Heart left ventricle (tissue), 16 donors: Measurements from ENCODE around the gene NFATC2IP. TPM values are rescaled to one million over a fixed set of nuclear protein-coding genes. Genes with fewer than 3 reads are reported as not detected.
A peak's percentile ranks its signal among the peaks of the same experiment; 100 is the strongest.

ENCODE experiments used
- ATAC-seq, 4 donors: fragments of 200-7000 bp; cut with Tn5 transposase; one replicate each; pipeline ENCODE4 v1.9.1; 2020 to 2022; ENCODE audit warnings: moderate library complexity in 4 of 4, mild to moderate bottlenecking in 3 of 4, moderate number of reproducible peaks in 1 of 4
- DNase-seq, 5 donors: peaks; one replicate each; pipeline ENCODE4 v3.0.0-alpha.2; 2020
- H3K27ac ChIP-seq, 12 donors: fragments of 200-600 bp; sonication (generic) in 4 of 12; one replicate each; pipeline versions ENCODE4 v1.5.0 to v1.8.0; 2016 to 2022; ENCODE audit warnings: mild to moderate bottlenecking in 2 of 12
- H3K27me3 ChIP-seq, 9 donors: fragments of 200-600 bp; sonication (generic) in 2 of 9; one replicate each; pipeline versions ENCODE4 v1.5.1 to v1.8.0; 2016 to 2022; ENCODE audit warnings: mild to moderate bottlenecking in 3 of 9
- H3K36me3 ChIP-seq, 9 donors: fragments of 200-600 bp; sonication (generic) in 2 of 9; one replicate each; pipeline versions ENCODE4 v1.5.0 to v1.8.0; 2018 to 2022; ENCODE audit warnings: mild to moderate bottlenecking in 2 of 9
- H3K4me1 ChIP-seq, 12 donors: fragments of 200-600 bp; sonication (generic) in 4 of 12; one replicate each; pipeline versions ENCODE4 v1.5.0 to v1.8.0; 2016 to 2022; ENCODE audit warnings: mild to moderate bottlenecking in 3 of 12
- H3K4me3 ChIP-seq, 12 donors: fragments of 200-600 bp; sonication (generic) in 4 of 12; one replicate each; pipeline versions ENCODE4 v1.5.0 to v1.8.0; 2017 to 2022; ENCODE audit warnings: mild to moderate bottlenecking in 9 of 12, moderate library complexity in 4 of 12
- H3K9me3 ChIP-seq, 12 donors: fragments of 200-600 bp; sonication (generic) in 4 of 12; one replicate each; pipeline versions ENCODE4 v1.5.0 to v1.8.0; 2016 to 2022; ENCODE audit warnings: mild to moderate bottlenecking in 1 of 12
- POLR2A ChIP-seq, 2 donors: fragments of 450-650 bp; IDR thresholded peaks; one replicate each; pipeline ENCODE4 v1.6.1; 2017; ENCODE audit warnings: antibody characterized with exemption in 2 of 2, mild to moderate bottlenecking in 2 of 2, moderate library complexity in 2 of 2
- WGBS, 4 donors: extraction: QIAGEN DNeasy Blood & Tissue Kit in 2 of 4; methylation state at CpG; one replicate each; pipeline versions ENCODE4 v1.1.5 to v1.1.7; 2013 to 2018; 5-methylcytosine and 5-hydroxymethylcytosine counted together
- intact Hi-C, 10 donors: fragments of 100-400 bp; cut with DNase I; formaldehyde crosslinking; loops; one replicate each; pipeline versions ENCODE4 v1.11.1 to v1.14.2; 2022
- polyA plus RNA-seq, 2 donors: library from polyadenylated mRNA; stranded (reverse); fragments of 200-250 nt; gene quantifications; one replicate each; pipeline ENCODE4 v1.2.3, GENCODE V29; 2013
- total RNA-seq, 9 donors: library from RNA; depleted of rRNA in 2 of 9; stranded (reverse); fragments of >200 nt in 2 of 9; fragmentation: NEBNext Ultra II Directional in 3 of 9; extraction: Animal tissue kit (Norgen Biotek cat#: 25700) in 3 of 9; gene quantifications; one replicate each; pipeline versions ENCODE4 v1.1.0 to v1.2.4, GENCODE V29; 2016 to 2023
- TF ChIP-seq, protein P1 (sequence below), 12 donors: fragments of 200-600 bp; sonication (generic) in 4 of 12; IDR thresholded peaks; one replicate each; pipeline versions ENCODE4 v1.5.0 to v1.8.0; 2018 to 2022; ENCODE audit warnings: antibody characterized with exemption in 12 of 12, mild to moderate bottlenecking in 5 of 12
- donor health status: ischemic (EF 13 %, LVEDD 7.1; RV severe dilation, severe dysfunction).
- donor health status: healthy with polysubstance abuse.
- donor health status: DM: no; HTN: yes; CAD: no.
- donor health status: DM: no; HTN: no; CAD: no.
- donor health status: ischemic (EF 25% LVEDD 6.9; RV normal size, moderate dysfunction).
- donor health status: ischemic (EF 25% LVEDD 5.7; RV mildly dilated, moderate dysfunction).
- donor health status: healthy.
- donor health status: DM: yes; HTN: yes; CAD: no.
- donor health status: ischemic (EF 35%, LVEDD 5.7; RV mildly dilated, moderate dysfunction).
- donor health status: nonischemic (EF 11% LVEDD 7.7; RV severe dilation, severe dysfunction).
- donor health status: DM: yes; HTN: yes; CAD: no.
- donor health status: PGD.
- donor health status: ischemic (EF 29% LVEDD 5.4; RV normal size, mild dysfunction).
- donor health status: nonischemic (EF 23%, LVEDD 6.1; RV moderate dilation, normal function).

NFATC2IP gene
- total and polyA plus RNA-seq, 11 donors: 11.1 to 25.3 (median 19.5) TPM

- DNase-seq: no peak
- no peak for ATAC-seq
- Histone ChIP-seq H3K27me3 (no peaks in the 10 kb centered on the region), H3K27ac (peak overlapping the region in 1 of 12 donors; percentile 79), H3K4me1 (peaks cover 0 to 13% (median 0%) of the 10 kb centered on the region in 12 donors), H3K9me3 (peaks cover 0 to 12% (median 6%) of the 10 kb centered on the region in 12 donors), H3K36me3 (peaks cover 0 to 80% (median 51%) of the 10 kb centered on the region in 9 donors), H3K4me3 (peak overlapping the region in 2 of 12 donors; percentile 31 to 61)
- TF ChIP-seq, protein P1, sequence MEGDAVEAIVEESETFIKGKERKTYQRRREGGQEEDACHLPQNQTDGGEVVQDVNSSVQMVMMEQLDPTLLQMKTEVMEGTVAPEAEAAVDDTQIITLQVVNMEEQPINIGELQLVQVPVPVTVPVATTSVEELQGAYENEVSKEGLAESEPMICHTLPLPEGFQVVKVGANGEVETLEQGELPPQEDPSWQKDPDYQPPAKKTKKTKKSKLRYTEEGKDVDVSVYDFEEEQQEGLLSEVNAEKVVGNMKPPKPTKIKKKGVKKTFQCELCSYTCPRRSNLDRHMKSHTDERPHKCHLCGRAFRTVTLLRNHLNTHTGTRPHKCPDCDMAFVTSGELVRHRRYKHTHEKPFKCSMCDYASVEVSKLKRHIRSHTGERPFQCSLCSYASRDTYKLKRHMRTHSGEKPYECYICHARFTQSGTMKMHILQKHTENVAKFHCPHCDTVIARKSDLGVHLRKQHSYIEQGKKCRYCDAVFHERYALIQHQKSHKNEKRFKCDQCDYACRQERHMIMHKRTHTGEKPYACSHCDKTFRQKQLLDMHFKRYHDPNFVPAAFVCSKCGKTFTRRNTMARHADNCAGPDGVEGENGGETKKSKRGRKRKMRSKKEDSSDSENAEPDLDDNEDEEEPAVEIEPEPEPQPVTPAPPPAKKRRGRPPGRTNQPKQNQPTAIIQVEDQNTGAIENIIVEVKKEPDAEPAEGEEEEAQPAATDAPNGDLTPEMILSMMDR (IDR thresholded peaks at IDR 0.05): no peak
- no peak for TF ChIP-seq POLR2A (IDR thresholded peaks at IDR 0.05)
- intact Hi-C loops: no loop called here
- WGBS, 4 donors: 95 to 99% (median 96%) methylated on average over 9 of the region's 9 CpGs
Observed at GRCh38 chr16:28986046-28986445, 35.3 kb downstream of the NFATC2IP start.

- Histone ChIP-seq H3K4me1 (peaks cover 0 to 13% (median 0%) of the 10 kb centered on the region in 12 donors), H3K27me3 (no peaks in the 10 kb centered on the region), H3K27ac (peak overlapping the region in 1 of 12 donors; percentile 79), H3K4me3 (peak overlapping the region in 2 of 12 donors; percentile 10 to 61), H3K36me3 (peaks cover 0 to 76% (median 47%) of the 10 kb centered on the region in 9 donors), H3K9me3 (peaks cover 0 to 12% (median 6%) of the 10 kb centered on the region in 12 donors)
- intact Hi-C loops: no loop called here
- DNase-seq (no peak), ATAC-seq (no peak)
- 86 to 97% (median 91%) methylated on average over 11 to 13 of the region's 13 CpGs for WGBS, 4 donors
- TF ChIP-seq, protein P1 (IDR thresholded peaks at IDR 0.05): no peak
- no peak for TF ChIP-seq POLR2A (IDR thresholded peaks at IDR 0.05)
Observed at GRCh38 chr16:28986492-28986891, 35.8 kb downstream of the NFATC2IP start.

GRCh38 chr16:28987170-28987853 is 36.6 kb downstream of the NFATC2IP start:
- H3K27ac ChIP-seq: no peak overlapping the region
- TF ChIP-seq POLR2A (IDR thresholded peaks at IDR 0.05): no peak
- H3K36me3 ChIP-seq: peaks cover 0 to 68% (median 39%) of the 10 kb centered on the region in 9 donors
- no peaks in the 10 kb centered on the region for H3K27me3 ChIP-seq
- DNase-seq: no peak
- H3K4me3 ChIP-seq: peak overlapping the region in 1 of 12 donors; percentile 61
- intact Hi-C loops: no loop called here
- peaks cover 0 to 13% (median 0%) of the 10 kb centered on the region in 12 donors for H3K4me1 ChIP-seq
- no peak for ATAC-seq
- 97 to 98% (median 98%) methylated on average over 4 of the region's 4 CpGs for WGBS, 4 donors
- H3K9me3 ChIP-seq: peaks cover 0 to 12% (median 6%) of the 10 kb centered on the region in 12 donors

- no peak for DNase-seq
- intact Hi-C loops: no loop called here
- Histone ChIP-seq H3K4me3 (no peak overlapping the region), H3K27me3 (peaks cover 0 to 7% (median 0%) of the 10 kb centered on the region in 9 donors), H3K27ac (no peak overlapping the region), H3K36me3 (peaks cover 0 to 48% (median 18%) of the 10 kb centered on the region in 9 donors), H3K4me1 (peaks cover 0 to 7% (median 0%) of the 10 kb centered on the region in 12 donors), H3K9me3 (peaks cover 0 to 12% (median 6%) of the 10 kb centered on the region in 12 donors)
- ATAC-seq: no peak
- WGBS, 4 donors: 93 to 97% (median 96%) methylated on average over 8 to 14 of the region's 14 CpGs
- TF ChIP-seq, protein P1 (IDR thresholded peaks at IDR 0.05): no peak
- TF ChIP-seq POLR2A (IDR thresholded peaks at IDR 0.05): no peak
Observed at GRCh38 chr16:28989363-28989762, 38.6 kb downstream of the NFATC2IP start.
